ENCODE results near the gene FGF6. TPM values are rescaled to one million over a fixed set of nuclear protein-coding genes. Genes with fewer than 3 reads are reported as not detected.

FGF6 gene
- total and polyA plus RNA-seq, 2 experiments from 2014 or later: not detected

DNA sequence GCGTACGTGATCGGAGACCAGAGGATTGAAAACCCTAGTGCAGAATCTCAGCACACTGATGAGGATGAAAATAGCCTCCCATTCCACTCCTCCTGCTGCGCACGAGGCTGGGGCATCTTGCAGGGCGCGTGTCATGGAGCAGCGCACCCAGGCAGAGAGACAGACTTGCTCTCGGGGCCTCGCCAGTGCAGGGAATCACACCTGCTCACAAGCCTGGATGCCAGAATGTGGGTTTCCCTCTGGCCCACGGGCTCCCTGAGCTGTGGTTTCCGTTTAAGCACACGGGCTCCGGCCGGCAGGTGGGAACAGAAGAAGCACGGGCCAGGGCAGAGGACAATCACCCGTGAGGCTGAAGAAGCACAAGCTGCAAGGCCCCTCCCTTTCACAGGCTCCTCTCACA is 2.0 kb downstream of the FGF6 start:
- H3K27ac Mint-ChIP-seq: no peak overlapping the region
- ATAC-seq (no peak), DNase-seq (ENCODE audit: low spot score) (no peak)
- H3F3A ChIP-seq (replicated peaks; ENCODE audit: low read depth): peaks cover 14% of the 10 kb centered on the region; the same call in 1 of the 2 replicates
- no peaks in the 10 kb centered on the region for H4K20me1 ChIP-seq (replicated peaks; ENCODE audit: insufficient read depth)
- H3K4me1 ChIP-seq (ENCODE audit: insufficient read depth): peaks cover 44% of the 10 kb centered on the region
- H3K27ac ChIP-seq (ENCODE audit: low read depth): no peak overlapping the region
- H2AFZ ChIP-seq: no peak overlapping the region
- peaks cover 21% of the 10 kb centered on the region for H3K27me3 Mint-ChIP-seq (ENCODE audit: insufficient read depth, low read depth, poor library complexity)
- TF ChIP-seq, protein P1, sequence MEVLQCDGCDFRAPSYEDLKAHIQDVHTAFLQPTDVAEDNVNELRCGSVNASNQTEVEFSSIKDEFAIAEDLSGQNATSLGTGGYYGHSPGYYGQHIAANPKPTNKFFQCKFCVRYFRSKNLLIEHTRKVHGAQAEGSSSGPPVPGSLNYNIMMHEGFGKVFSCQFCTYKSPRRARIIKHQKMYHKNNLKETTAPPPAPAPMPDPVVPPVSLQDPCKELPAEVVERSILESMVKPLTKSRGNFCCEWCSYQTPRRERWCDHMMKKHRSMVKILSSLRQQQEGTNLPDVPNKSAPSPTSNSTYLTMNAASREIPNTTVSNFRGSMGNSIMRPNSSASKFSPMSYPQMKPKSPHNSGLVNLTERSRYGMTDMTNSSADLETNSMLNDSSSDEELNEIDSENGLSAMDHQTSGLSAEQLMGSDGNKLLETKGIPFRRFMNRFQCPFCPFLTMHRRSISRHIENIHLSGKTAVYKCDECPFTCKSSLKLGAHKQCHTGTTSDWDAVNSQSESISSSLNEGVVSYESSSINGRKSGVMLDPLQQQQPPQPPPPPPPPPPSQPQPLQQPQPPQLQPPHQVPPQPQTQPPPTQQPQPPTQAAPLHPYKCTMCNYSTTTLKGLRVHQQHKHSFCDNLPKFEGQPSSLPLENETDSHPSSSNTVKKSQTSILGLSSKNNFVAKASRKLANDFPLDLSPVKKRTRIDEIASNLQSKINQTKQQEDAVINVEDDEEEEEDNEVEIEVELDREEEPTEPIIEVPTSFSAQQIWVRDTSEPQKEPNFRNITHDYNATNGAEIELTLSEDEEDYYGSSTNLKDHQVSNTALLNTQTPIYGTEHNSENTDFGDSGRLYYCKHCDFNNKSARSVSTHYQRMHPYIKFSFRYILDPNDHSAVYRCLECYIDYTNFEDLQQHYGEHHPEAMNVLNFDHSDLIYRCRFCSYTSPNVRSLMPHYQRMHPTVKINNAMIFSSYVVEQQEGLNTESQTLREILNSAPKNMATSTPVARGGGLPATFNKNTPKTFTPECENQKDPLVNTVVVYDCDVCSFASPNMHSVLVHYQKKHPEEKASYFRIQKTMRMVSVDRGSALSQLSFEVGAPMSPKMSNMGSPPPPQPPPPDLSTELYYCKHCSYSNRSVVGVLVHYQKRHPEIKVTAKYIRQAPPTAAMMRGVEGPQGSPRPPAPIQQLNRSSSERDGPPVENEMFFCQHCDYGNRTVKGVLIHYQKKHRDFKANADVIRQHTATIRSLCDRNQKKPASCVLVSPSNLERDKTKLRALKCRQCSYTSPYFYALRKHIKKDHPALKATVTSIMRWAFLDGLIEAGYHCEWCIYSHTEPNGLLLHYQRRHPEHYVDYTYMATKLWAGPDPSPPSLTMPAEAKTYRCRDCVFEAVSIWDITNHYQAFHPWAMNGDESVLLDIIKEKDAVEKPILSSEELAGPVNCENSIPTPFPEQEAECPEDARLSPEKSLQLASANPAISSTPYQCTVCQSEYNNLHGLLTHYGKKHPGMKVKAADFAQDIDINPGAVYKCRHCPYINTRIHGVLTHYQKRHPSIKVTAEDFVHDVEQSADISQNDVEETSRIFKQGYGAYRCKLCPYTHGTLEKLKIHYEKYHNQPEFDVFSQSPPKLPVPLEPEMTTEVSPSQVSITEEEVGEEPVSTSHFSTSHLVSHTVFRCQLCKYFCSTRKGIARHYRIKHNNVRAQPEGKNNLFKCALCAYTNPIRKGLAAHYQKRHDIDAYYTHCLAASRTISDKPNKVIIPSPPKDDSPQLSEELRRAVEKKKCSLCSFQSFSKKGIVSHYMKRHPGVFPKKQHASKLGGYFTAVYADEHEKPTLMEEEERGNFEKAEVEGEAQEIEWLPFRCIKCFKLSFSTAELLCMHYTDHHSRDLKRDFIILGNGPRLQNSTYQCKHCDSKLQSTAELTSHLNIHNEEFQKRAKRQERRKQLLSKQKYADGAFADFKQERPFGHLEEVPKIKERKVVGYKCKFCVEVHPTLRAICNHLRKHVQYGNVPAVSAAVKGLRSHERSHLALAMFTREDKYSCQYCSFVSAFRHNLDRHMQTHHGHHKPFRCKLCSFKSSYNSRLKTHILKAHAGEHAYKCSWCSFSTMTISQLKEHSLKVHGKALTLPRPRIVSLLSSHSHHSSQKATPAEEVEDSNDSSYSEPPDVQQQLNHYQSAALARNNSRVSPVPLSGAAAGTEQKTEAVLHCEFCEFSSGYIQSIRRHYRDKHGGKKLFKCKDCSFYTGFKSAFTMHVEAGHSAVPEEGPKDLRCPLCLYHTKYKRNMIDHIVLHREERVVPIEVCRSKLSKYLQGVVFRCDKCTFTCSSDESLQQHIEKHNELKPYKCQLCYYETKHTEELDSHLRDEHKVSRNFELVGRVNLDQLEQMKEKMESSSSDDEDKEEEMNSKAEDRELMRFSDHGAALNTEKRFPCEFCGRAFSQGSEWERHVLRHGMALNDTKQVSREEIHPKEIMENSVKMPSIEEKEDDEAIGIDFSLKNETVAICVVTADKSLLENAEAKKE (CRISPR knock-in tag; IDR thresholded peaks at IDR 0.05): no peak
- TF ChIP-seq ETS1 (IDR thresholded peaks at IDR 0.05) (no peak), ZNF331 (CRISPR knock-in tag; IDR thresholded peaks at IDR 0.05; ENCODE audit: low read depth) (no peak), POLR2AphosphoS5 (IDR thresholded peaks at IDR 0.05; ENCODE audit: low read depth) (no peak), STAT1 (IDR thresholded peaks at IDR 0.05; ENCODE audit: unreplicated experiment) (no peak), EZH2phosphoT487 (IDR thresholded peaks at IDR 0.05; ENCODE audit: unreplicated experiment) (no peak), ZNF114 (CRISPR knock-in tag; IDR thresholded peaks at IDR 0.05) (no peak), JUNB (IDR thresholded peaks at IDR 0.05; ENCODE audit: unreplicated experiment) (no peak), CREB1 (CRISPR knock-in tag; IDR thresholded peaks at IDR 0.05; ENCODE audit: low read depth) (no peak), EZH2 (IDR thresholded peaks at IDR 0.05; ENCODE audit: low read depth, unreplicated experiment) (no peak), NANOG (IDR thresholded peaks at IDR 0.05; ENCODE audit: borderline replicate concordance) (no peak), REST (IDR thresholded peaks at IDR 0.05; ENCODE audit: unreplicated experiment) (no peak)
- TF ChIP-seq, protein P2, sequence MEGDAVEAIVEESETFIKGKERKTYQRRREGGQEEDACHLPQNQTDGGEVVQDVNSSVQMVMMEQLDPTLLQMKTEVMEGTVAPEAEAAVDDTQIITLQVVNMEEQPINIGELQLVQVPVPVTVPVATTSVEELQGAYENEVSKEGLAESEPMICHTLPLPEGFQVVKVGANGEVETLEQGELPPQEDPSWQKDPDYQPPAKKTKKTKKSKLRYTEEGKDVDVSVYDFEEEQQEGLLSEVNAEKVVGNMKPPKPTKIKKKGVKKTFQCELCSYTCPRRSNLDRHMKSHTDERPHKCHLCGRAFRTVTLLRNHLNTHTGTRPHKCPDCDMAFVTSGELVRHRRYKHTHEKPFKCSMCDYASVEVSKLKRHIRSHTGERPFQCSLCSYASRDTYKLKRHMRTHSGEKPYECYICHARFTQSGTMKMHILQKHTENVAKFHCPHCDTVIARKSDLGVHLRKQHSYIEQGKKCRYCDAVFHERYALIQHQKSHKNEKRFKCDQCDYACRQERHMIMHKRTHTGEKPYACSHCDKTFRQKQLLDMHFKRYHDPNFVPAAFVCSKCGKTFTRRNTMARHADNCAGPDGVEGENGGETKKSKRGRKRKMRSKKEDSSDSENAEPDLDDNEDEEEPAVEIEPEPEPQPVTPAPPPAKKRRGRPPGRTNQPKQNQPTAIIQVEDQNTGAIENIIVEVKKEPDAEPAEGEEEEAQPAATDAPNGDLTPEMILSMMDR (conservative IDR thresholded peaks at IDR 0.05; ENCODE audit: low read depth in 2 of 2): no peak
- H3K27me3 ChIP-seq (ENCODE audit: insufficient read depth): no peaks in the 10 kb centered on the region
- no peaks in the 10 kb centered on the region; the same call in 1 of the 2 replicates for H3K36me3 ChIP-seq (ENCODE audit: insufficient read depth)
- H3K4me2 ChIP-seq: no peak overlapping the region
- H3K4me3 ChIP-seq: no peak overlapping the region
- H3K9me3 Mint-ChIP-seq: no peaks in the 10 kb centered on the region; the same call in 2 of the 3 replicates
- no peak overlapping the region for H3K4me3 Mint-ChIP-seq
- H3K36me3 Mint-ChIP-seq (ENCODE audit: low read depth): no peaks in the 10 kb centered on the region; the same call in 2 of the 3 replicates
- peaks cover 10% of the 10 kb centered on the region; the same call in 1 of the 2 replicates for H3K9me2 ChIP-seq (ENCODE audit: insufficient read depth)
- H3K4me1 Mint-ChIP-seq: peaks cover 69% of the 10 kb centered on the region
- H3K79me2 ChIP-seq (replicated peaks; ENCODE audit: insufficient read depth): no peaks in the 10 kb centered on the region

All from GM23338 (cell line).